ENCODE data around the gene AK5.

AK5 gene

GRCh38 chr1:77271852-77272580 is 9.8 kb upstream of the AK5 start:
- Histone ChIP-seq H4K20me1 (ENCODE audit: insufficient read depth, low read length) (no peaks in the 10 kb centered on the region), H3K9ac (ENCODE audit: low read length) (no peak overlapping the region), H3K27me3 (ENCODE audit: low read depth, low read length) (no peaks in the 10 kb centered on the region), H3K9me3 (ENCODE audit: insufficient read depth, low read length) (no peaks in the 10 kb centered on the region), H2AFZ (ENCODE audit: low read depth, low read length) (no peak overlapping the region), H3K36me3 (replicated peaks; ENCODE audit: low read depth, low read length) (no peaks in the 10 kb centered on the region), H3K4me2 (ENCODE audit: low read length) (no peak overlapping the region), H3K4me1 (ENCODE audit: low read length) (no peaks in the 10 kb centered on the region), H3K4me3 (ENCODE audit: low read length) (no peak overlapping the region), H3K79me2 (ENCODE audit: low read length) (no peaks in the 10 kb centered on the region), H3K27ac (ENCODE audit: low read length) (no peak overlapping the region)
- no peak for TF ChIP-seq EZH2phosphoT487 (IDR thresholded peaks at IDR 0.05; ENCODE audit: low read depth)
- TF ChIP-seq CTCF (IDR thresholded peaks at IDR 0.05; ENCODE audit: low read depth, low read length) = no peak

GRCh38 chr1:77273891-77274290 is 7.9 kb upstream of the AK5 start:
- Histone ChIP-seq H3K9me3 (ENCODE audit: insufficient read depth, low read length) (no peaks in the 10 kb centered on the region), H3K4me2 (ENCODE audit: low read length) (no peak overlapping the region), H3K27ac (ENCODE audit: low read length) (no peak overlapping the region), H3K9ac (ENCODE audit: low read length) (no peak overlapping the region), H3K4me1 (ENCODE audit: low read length) (no peaks in the 10 kb centered on the region), H3K4me3 (ENCODE audit: low read length) (no peak overlapping the region), H3K79me2 (ENCODE audit: low read length) (no peaks in the 10 kb centered on the region), H2AFZ (ENCODE audit: low read depth, low read length) (no peak overlapping the region), H3K36me3 (replicated peaks; ENCODE audit: low read depth, low read length) (no peaks in the 10 kb centered on the region), H4K20me1 (ENCODE audit: insufficient read depth, low read length) (no peaks in the 10 kb centered on the region), H3K27me3 (ENCODE audit: low read depth, low read length) (no peaks in the 10 kb centered on the region)
- no peak for TF ChIP-seq CTCF (IDR thresholded peaks at IDR 0.05; ENCODE audit: low read depth, low read length)
- no peak for TF ChIP-seq EZH2phosphoT487 (IDR thresholded peaks at IDR 0.05; ENCODE audit: low read depth)

- Histone ChIP-seq H3K27me3 (ENCODE audit: low read depth, low read length) (no peaks in the 10 kb centered on the region), H4K20me1 (ENCODE audit: insufficient read depth, low read length) (no peaks in the 10 kb centered on the region), H3K4me2 (ENCODE audit: low read length) (no peak overlapping the region), H3K9ac (ENCODE audit: low read length) (no peak overlapping the region), H3K27ac (ENCODE audit: low read length) (no peak overlapping the region), H3K4me1 (ENCODE audit: low read length) (no peaks in the 10 kb centered on the region), H2AFZ (ENCODE audit: low read depth, low read length) (no peak overlapping the region), H3K79me2 (ENCODE audit: low read length) (no peaks in the 10 kb centered on the region), H3K36me3 (replicated peaks; ENCODE audit: low read depth, low read length) (no peaks in the 10 kb centered on the region), H3K9me3 (ENCODE audit: insufficient read depth, low read length) (no peaks in the 10 kb centered on the region), H3K4me3 (ENCODE audit: low read length) (no peak overlapping the region)
- no peak for TF ChIP-seq EZH2phosphoT487 (IDR thresholded peaks at IDR 0.05; ENCODE audit: low read depth)
- no peak for TF ChIP-seq CTCF (IDR thresholded peaks at IDR 0.05; ENCODE audit: low read depth, low read length)
Observed at GRCh38 chr1:77275194-77275593, 6.6 kb upstream of the AK5 start.

- H4K20me1 ChIP-seq (ENCODE audit: insufficient read depth, low read length) = no peaks in the 10 kb centered on the region
- no peaks in the 10 kb centered on the region for H3K27me3 ChIP-seq (ENCODE audit: low read depth, low read length)
- TF ChIP-seq CTCF (IDR thresholded peaks at IDR 0.05; ENCODE audit: low read depth, low read length) (no peak), EZH2phosphoT487 (IDR thresholded peaks at IDR 0.05; ENCODE audit: low read depth) (no peak)
- H3K27ac ChIP-seq (ENCODE audit: low read length) = no peak overlapping the region
- H3K9ac ChIP-seq (ENCODE audit: low read length) = no peak overlapping the region
- H3K4me1 ChIP-seq (ENCODE audit: low read length) = no peaks in the 10 kb centered on the region
- H3K9me3 ChIP-seq (ENCODE audit: insufficient read depth, low read length) = no peaks in the 10 kb centered on the region
- H3K4me2 ChIP-seq (ENCODE audit: low read length) = no peak overlapping the region
- H3K79me2 ChIP-seq (ENCODE audit: low read length) = no peaks in the 10 kb centered on the region
- no peak overlapping the region for H2AFZ ChIP-seq (ENCODE audit: low read depth, low read length)
- H3K36me3 ChIP-seq (replicated peaks; ENCODE audit: low read depth, low read length) = no peaks in the 10 kb centered on the region
- no peak overlapping the region for H3K4me3 ChIP-seq (ENCODE audit: low read length)
Observed at GRCh38 chr1:77276941-77277340, 4.9 kb upstream of the AK5 start.

All from OCI-LY3 (cell line).